NCI-H187 treated with DMSO at 0.1 percent for 48 hours (cell line): Measurements from ENCODE around the gene HDAC4.

Experiments
- DNase-seq: peaks from one replicate; lab custom pipeline; 2025; lab: John Stamatoyannopoulos, UW

Gene HDAC4

DNA sequence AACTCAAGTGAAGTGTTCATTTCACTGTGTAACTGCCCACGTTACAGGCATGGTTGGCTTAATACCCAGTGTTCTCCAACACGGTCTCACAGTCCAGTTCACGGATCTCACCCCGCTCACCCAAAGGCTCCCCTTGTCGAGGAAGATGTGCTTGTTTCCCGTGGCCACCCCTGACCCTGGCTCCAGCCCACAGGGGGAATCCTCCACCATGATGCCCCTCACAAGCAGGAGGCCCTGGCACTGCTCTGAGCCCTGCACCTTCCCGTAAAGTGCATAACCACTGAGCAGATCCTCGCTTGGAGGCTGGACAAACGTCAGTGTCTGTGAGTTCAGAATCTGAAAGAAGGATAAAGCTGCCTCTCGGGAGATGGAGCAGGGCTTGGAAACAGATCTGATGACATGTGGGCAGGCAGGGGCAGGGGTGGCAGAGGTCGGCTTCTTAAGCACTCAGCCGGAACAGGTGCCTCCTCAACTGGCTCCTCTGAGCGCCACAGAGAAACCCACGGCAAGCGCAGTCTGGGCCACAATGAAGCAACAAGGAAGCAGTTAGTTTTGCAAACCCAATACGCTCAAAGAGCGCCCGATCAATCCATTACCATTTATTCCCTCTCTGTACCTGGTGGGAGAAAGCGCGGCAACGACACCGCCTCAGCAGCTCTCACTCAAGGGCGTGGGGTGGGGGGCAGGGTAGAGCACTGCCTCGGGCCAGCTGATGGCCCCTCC lies 17.6 kb downstream of the HDAC4 start:
- no peak for DNase-seq

DNA sequence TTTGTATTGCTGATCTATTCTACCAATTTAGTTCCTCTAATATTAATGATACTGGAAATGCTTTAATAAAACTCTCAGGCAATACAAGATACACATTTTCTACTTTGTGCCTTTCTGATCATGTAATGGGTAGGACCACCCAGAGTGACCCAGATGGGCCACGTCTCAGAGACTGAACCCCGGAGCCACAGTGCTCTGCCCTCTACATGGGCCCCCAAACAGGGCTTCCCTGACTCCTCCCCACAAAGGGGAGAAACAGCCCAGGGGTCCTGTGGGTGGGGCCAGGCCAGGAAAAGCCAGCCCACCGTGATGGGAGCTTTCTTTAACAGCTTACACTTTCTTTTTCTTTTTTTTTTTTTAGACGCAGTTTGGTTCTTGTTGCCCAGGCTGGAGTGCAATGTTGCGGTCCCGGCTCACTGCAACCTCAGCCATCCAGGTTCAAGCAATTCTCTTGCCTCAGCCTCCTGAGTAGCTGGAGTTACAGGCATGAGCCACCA lies 18.4 kb downstream of the HDAC4 start:
- DNase-seq: no peak

DNA sequence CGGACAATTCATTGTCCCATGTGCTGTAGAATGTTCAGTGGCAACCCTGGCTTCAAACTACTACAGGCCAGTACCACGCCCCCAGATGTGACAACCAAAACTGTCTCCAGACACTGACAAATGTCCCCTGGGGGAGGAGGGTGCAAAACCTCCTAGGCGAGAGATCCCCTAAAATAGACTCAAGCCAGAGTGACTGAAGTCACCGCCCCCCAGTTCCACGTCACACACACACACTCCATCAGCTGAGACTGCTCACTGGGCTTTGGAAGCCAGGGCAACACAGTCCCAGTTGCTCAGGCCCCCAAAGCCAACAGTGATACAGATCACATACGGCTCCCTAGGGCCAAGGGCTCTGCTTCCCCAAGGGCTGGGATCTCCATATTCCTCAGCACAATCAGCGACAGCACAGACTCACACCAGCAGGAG lies 19.1 kb downstream of the HDAC4 start:
- no peak for DNase-seq

DNA sequence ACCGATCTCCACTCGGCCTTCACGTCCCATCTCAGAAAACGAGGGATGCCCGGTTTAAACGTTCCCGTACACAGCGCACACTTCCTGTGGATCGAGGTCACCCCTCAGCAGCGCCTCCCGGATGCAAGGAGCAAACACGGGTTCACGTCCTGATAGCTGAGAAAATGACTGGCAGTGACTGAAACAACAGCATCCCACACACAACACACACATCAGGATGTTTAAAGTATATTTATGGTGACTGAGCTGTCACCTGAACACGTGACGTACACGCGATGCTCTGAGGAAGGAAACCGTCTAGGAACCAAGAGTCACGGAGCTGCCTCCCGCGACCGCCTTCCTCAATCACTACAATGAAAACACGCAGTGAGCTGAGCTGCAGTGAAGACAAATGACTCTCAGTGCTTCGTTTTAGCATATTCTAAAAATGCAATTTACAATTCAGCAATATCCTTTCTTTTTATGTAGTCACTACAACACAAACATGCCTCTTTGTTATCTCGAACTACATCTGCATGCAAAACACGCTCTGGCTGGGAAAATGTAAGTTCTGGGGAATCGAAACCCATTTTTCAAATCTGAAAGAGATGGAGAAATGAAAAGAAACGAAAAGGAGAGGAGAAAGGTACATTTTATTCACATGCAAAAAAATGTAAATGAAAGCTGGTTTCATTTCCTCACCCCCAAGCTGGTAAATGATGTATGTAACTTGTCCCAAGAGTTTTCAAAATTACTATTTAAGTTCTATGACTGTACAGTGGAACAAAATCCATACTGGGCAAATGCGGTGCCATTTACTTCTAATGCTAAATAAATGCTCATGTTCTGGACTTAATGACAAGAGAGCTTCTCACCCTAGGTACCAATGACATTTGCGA lies 19.8 kb downstream of the HDAC4 start:
- no peak for DNase-seq

DNA sequence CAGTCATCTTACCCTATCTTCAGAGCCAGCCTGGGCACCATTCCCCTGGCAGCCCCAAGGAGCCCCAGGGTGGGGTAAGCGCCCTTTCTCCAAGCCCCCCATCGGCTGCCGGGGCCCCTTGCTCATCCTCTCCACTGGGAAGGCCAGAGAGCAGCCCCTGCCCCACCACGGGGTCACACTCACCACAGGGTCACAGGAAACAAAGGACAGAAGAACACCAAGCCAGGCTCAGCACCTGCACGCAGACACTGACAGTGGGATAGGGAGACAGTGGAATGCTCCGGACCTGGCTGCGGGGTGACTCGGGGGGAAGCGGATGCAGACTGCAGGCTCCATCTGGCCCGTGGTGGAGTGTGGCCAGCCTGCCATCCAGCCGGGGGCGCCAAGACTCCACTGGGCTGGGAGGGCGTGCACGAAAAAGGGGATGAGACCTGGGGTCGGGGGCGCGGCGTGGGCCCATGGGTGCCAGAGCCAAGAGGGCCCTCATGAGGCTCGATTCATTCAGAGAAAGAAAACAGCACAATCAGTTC lies 21.1 kb downstream of the HDAC4 start:
- DNase-seq: no peak

DNA sequence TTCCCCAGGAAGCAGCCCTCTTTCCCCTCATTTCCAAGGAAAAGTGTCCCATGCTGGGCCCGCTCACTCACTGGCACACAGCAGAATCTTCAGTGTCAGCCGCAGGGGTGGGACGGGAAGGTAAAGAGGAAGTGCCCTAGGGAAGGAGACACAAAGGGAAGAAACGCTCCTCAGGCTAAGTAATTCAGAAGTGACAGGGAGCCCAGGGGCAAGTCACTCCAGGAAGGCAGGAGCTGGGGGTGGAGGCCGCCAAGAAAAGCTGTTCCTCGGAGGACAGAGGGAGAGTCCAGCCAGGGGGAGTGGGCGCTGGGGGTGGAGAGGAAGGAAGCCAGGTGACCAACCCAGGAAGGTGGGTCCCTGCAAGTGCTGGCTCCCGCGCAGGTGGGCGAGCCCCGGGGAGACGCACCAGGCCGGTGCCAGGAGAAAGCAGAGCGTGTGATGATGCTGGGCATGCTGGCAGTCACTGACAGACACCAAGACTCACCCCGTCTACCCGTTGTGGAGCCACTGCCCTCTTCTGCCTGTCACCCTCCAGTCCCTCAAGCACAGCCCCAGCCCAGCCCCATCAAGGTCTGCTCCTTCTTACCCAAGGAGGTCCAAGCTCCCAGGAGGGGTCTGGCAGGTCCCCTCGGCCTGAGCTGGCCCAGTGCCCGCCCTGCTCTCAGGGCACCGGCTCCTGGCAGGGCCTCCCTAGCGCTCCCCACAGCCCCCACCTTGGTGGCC lies 21.7 kb downstream of the HDAC4 start:
- no peak for DNase-seq

DNA sequence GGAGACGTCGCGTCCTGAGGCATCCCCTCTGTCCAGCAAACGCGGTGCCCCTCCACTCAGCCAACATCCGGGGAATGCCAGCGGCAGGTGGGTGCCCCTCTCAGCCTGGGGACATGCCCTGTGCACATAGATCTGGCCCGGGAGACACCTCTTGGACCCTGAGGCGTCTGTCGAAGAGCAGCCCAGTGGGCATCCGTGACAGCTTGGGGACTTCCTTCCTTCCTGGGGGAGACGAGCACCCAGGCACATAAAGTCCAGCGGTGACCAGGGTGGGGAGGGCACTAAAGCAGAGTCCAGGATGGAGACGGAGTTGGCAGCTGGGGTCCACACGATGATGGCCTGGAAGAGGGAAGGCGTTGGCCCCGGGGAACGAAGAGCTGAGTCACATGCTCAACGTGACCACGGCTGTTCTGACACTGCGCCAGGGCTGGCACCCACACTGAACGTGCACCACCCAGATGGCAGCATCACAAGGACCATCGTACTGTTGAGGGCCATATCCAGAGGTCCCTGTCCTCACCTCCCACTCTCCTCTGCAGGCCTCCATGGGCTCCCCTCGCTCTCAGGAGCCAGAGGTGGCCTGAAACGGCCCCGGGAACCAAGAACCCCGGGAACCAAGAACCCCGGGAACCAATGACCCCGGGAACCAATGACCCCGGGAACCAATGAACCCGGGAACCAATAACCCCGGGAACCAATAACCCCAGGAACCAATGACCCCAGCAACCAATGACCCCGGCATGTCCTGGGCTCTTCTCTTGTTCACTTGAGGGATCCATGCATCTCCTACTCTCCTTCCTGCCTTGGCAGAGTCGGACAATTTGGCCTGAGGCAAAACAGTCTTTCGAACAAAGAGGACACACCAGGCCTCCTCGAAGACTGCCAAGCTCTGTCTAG lies 22.6 kb downstream of the HDAC4 start:
- no peak for DNase-seq

DNA sequence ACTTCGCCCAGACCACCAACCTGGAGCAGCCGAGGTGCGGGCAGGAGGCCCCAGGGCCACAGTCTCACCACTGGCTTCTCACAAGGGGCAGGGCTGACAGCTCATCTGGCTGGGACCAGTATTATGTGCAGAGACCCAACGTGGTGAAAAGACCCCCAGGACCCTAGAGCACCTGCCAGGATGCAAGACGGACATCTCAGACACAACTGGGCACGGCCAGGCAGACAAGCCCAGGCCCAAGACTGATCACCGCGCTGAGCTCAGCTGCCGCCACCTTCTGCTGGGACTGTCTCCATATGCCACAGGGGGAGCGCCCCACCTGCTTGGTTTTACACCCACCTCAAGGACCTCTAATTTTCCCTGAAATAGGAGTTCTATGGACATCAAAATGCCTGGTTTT lies 23.2 kb downstream of the HDAC4 start:
- DNase-seq: no peak

DNA sequence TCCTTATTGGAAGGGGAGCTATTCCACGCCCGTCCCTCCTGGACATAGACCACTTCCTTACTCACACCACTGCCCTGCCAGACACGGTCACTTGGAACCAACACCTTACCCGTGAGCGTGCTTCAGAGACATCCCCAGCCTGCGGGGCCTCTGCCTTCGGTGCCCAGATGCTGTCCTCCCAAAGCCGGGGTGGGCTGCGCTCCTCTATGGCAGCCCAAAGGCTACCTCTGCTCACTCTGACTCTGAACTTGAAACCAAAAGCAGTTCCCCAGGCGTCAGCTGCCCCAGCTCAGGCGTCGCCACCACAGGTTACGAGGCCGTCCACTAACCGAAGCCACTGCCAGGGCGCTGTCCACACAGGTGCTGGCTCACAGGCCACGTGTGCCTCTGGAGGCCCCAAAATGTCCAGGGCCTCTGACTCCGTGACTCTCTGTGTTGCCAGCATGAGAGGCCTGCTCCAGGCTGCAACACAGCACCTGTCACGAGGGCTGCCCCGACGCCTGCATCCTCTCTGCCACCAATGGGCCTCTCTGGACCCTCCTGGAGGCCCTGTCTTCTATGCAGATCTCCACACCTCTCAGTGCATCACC lies 23.8 kb downstream of the HDAC4 start:
- DNase-seq: no peak

DNA sequence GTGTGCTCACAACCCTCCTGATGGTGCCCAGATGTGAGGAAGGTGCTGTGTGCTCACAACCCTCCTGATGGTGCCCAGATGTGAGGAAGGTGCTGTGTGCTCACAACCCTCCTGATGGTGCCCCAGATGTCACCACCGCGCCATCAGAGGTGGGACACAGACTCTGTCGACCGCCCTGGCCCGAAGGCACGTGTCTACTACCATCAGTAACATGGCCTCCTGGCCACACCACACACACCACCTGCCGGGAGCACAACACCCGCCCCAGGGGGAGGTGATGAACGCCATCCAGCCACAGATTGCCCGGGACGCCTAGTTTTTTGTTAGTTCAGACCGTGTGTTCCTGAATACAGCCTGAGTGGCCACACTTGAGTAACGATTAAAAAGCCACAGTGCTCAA lies 24.5 kb downstream of the HDAC4 start:
- no peak for DNase-seq

DNA sequence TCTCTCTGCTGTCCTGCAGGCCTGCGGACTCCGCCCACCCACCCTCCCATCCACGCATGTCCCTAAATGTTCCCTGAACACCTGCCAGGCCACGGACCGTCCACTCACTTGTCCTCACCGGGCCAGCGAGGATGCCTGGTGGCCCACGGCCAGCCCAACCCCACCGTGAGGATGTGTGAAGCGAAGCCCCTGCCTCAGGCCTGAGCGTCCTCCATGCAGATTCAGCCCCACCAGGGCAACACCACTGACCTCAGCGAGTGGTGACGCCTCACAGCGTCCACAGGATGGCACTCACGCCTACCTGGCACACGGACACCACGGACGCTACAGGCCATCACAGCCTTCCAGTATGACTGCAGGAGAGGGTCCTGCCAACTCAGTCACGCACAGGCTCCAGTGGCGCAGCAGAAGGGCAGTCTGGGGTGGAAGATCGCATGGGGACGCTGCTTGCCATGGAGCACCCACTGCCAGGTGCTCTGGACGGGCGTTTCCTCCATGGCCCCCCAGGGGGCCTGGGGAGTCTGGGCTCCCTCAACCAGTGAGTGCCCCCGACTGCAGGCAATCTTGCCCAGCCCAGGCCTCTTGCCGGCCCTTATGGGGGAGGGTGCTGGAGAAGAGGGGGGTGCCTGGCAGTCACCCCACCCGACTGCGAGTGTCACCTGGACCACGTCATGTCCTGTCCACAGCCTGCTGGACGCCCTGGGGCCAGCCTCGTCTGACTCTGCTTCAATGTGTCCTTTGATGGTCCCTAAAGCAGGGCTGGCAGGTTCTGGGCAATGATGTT lies 25.4 kb downstream of the HDAC4 start:
- no peak for DNase-seq

DNA sequence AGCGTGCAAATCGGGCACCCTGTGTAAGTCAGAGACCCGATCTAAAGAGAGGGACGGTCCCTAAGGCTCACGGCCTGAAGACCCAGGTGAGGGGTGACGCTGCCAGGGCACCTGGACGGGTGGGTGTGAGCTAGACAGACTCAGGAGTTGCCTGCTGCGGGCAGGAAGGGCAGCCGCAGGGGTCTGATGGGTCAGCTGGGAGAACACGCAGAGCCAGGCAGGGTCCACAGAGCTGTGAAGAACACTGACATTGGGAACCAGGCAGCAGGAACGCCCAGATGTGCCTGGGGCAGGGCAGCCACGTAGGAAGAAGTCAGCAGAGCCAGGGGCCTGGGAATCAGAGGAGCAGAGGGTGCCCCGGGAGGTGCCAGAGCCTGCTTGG lies 25.9 kb downstream of the HDAC4 start:
- DNase-seq: no peak

DNA sequence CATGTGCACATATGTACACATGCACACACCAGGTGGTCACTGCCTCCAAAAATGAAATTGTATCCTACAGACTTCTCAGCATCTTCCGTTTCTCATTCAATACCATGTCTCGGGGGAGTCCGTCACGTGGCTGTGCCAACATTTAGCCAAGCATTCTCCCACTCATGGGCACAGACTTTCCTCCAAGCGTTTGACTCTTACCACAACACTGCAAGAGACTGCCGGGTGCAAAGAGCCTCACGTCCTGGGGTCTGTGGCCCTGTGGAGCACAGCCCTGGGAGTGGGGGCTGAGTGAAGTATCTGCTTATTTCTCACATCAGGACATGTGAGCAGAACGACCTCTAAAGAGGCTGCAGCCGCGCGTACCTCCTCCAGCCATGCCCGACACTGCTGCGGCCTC lies 28.0 kb downstream of the HDAC4 start:
- DNase-seq: no peak

DNA sequence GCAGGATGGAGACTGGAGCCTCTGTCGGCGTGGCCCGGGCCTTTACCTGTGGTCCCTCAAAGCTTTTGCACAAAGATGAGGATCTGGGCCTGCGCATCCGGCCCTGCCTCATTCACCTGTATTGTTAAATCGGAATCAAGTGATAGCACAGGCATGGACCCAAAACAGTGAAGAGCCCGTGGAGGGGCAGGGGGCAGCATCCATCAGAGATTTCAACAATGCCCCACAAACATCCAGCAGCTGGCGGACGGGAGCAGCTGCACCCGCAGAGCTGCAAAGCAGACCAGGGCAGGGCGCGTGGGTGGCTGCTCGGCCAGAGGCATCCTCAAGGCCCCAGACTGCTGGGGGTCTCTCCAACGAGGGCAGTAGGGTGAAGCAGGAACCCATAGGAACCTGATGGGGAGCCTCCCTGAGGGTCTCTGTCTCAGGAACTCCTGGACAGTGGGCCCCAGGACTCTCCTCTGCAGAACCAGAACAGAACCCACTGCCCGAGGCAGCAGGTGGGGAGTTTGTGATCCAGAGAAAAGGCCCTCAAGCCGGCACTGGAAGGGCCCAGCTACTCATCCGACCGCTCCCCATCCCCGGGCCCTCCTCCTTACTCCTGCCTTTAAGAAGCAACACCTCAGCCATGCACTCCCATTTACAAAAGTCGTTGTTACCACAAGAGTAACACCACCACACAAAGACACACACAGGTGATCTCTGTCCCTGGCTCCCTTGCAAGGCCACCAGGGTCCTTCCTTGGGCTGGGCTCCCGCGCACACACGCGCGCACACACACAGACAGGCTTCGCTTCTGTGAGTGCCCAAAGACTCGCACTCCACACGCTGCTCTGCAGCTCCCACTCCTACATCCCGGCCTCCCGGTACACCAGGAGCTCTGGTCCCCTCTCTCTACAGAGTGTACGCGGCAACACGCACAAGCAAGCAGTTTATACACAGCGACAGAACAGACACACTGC lies 28.8 kb downstream of the HDAC4 start:
- no peak for DNase-seq

DNA sequence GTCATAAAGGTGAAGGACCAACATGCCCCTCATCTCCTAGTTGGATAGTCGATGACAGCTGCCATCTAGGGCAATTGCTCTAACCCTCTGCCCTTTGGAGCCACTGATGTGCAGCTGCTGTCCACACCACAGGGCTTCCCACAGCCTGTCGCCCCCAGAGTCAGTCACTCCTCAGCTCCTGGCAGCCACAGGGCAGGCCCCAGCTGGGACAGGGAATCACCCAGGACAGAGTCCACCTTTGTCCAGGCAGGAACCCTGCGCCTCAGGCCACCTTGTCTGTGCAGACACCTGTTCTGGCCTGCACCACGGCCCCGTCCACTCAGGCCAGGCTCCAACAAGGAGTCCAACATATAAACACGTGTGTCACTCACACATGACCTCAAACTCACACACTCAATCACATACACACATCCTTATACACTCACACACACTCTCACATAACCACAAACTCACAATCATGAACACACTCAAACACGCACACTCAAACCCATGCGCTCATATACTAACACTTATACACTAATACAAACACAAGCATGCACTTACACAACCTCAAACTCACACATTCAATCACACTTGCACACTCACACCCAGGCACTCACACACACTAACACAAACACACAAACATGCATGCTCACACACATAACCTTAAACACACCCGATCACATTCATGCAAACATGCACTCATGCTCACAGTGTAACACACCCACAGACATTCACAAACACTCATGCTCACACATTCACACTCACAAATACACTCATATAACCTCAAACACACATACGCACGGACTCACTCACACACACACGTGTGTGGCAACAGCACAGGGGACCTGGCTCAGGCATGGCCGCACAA lies 29.7 kb downstream of the HDAC4 start:
- no peak for DNase-seq

DNA sequence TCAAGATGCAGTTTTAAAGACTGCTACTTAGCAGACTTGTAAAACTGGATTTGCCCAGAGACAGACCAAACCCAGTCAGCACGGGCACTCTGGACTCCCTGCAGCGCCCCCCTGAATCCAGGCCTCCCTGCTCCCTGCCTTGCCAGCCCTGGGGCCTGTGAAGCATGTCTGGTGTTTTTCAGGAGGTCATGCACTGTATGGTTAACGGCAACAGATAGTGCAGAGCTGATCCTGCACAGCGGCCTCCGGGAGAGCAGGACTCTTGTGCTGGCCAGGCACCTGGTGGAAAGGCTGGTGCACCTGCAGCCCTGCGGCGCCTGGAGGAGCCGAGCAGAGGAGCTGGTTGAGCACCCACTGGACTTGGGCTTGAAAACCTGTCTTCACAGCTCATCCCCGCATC lies 30.4 kb downstream of the HDAC4 start:
- no peak for DNase-seq

DNA sequence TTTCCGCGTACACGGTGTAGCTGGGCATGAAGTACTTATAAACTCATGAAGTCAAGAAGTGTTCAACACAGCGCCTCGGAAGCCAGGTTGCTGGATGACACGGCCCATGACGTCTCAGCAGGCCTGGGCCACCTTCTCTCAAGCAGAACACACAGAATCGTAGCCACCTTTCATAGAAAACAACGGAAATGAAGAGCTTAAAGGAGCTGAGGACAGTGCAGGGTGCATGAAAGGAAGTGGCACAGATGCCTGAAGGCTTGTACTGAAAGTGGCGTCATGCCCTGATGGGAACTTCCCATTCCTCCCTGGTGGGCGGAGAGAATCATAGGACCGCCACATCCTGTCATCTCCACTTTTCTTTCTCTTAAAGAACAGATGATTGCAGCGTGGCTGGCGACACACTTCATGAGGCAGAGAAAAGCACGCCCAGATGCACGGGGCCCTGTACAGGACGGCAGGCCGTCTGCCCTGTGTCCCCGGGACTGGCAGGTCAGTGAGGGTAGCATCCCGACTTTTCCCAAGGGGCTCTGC lies 31.1 kb downstream of the HDAC4 start:
- no peak for DNase-seq
